Esophagus muscularis mucosa (tissue), 3 donors: Measurements from ENCODE around the gene TSPAN17.

Experiments
- CTCF ChIP-seq, 3 experiments: fragments of 200-600 bp in 2 of 3; fragments of 450-650 bp in 1 of 3; sonication (generic) in 2 of 3; IDR thresholded peaks; one replicate each; pipeline ENCODE4 v1.5.1; 2017 to 2019; ENCODE audit warnings: antibody characterized with exemption in 3 of 3, mild to moderate bottlenecking in 2 of 3, moderate library complexity in 1 of 3
- POLR2A ChIP-seq: fragments of 450-650 bp; IDR thresholded peaks from one replicate; pipeline ENCODE4 v1.6.1; 2017; ENCODE audit warnings: antibody characterized with exemption, moderate library complexity, mild to moderate bottlenecking, low read depth

GRCh38 chr5:176626876-176627236, 20.4 kb upstream of the TSPAN17 start:
- TF ChIP-seq CTCF (IDR thresholded peaks at IDR 0.05) (no peak), POLR2A (no peak)
